CD4-positive, alpha-beta T cell (primary cell): ENCODE results near the gene SETBP1. TPM values are rescaled to one million over a fixed set of nuclear protein-coding genes. Genes with fewer than 3 reads are reported as not detected.

Experiments
- ATAC-seq: fragments of 200-7000 bp; cut with Tn5 transposase; one replicate; pipeline ENCODE4 v1.10.0; 2022; ENCODE audit warnings: mild to moderate bottlenecking; ENCODE audit not compliant: poor library complexity
- CTCF ChIA-PET: fragments of 350-600 bp; sonication (Branson Sonifier 250); formaldehyde crosslinking; loops from one replicate; lab custom pipeline; 2021; ENCODE audit warnings: antibody characterized with exemption, inconsistent platforms; lab: Charles Lee
- POLR2A ChIA-PET: fragments of 350-600 bp; sonication (Branson Sonifier 250); formaldehyde crosslinking; loops from one replicate; lab custom pipeline; 2021; ENCODE audit warnings: antibody characterized with exemption, inconsistent platforms; lab: Charles Lee
- DNase-seq, 14 experiments: peaks; one replicate each; pipeline ENCODE4 v3.0.0-alpha.2; 2013 to 2020; ENCODE audit warnings: mixed read lengths in 2 of 14
- H3K27ac ChIP-seq, 2 donors: one replicate each; pipeline versions ENCODE4 v1.5.1 to v1.7.0; 2013; ENCODE audit warnings: low read length in 2 of 2, low read depth in 1 of 2, mild to moderate bottlenecking in 1 of 2
- H3K27me3 ChIP-seq, 2 experiments: 1 replicate in 1 of 2; 2 replicates in 1 of 2; pipeline versions ENCODE4 v1.6.1 to v1.7.0; 2013; ENCODE audit warnings: low read length in 2 of 2, control low read depth in 1 of 2, mild to moderate bottlenecking in 1 of 2, moderate library complexity in 1 of 2; ENCODE audit not compliant: insufficient read depth in 2 of 2, control insufficient read depth in 1 of 2
- H3K36me3 ChIP-seq: one replicate; pipeline ENCODE4 v1.6.1; 2013; ENCODE audit warnings: low read length, control low read depth; ENCODE audit not compliant: insufficient read depth
- H3K4me1 ChIP-seq: one replicate; pipeline ENCODE4 v1.6.1; 2013; ENCODE audit warnings: low read length, control low read depth; ENCODE audit not compliant: insufficient read depth
- H3K4me3 ChIP-seq: one replicate; pipeline ENCODE4 v1.5.1; 2013; ENCODE audit warnings: mild to moderate bottlenecking, low read length, moderate library complexity
- H3K9me3 ChIP-seq, 2 experiments: 1 replicate in 1 of 2; 2 replicates in 1 of 2; pipeline versions ENCODE4 v1.6.1 to v1.7.0; 2013; ENCODE audit warnings: low read length in 2 of 2, mild to moderate bottlenecking in 2 of 2, control low read depth in 1 of 2, moderate library complexity in 1 of 2; ENCODE audit not compliant: control insufficient read depth in 1 of 2, insufficient read depth in 1 of 2
- H3K27ac Mint-ChIP-seq: one replicate; pipeline ENCODE4 v1.8.0; 2020; ENCODE audit warnings: mixed read lengths
- H3K27me3 Mint-ChIP-seq: one replicate; pipeline ENCODE4 v1.8.0; 2021; ENCODE audit warnings: mixed read lengths
- H3K36me3 Mint-ChIP-seq: one replicate; pipeline ENCODE4 v1.8.0; 2021; ENCODE audit warnings: low read depth, mixed read lengths
- H3K4me1 Mint-ChIP-seq: one replicate; pipeline ENCODE4 v1.8.0; 2021; ENCODE audit warnings: low read depth, mixed read lengths
- H3K4me3 Mint-ChIP-seq: one replicate; pipeline ENCODE4 v1.8.0; 2020; ENCODE audit warnings: mild to moderate bottlenecking, mixed read lengths
- H3K9me3 Mint-ChIP-seq: one replicate; pipeline ENCODE4 v1.8.0; 2020; ENCODE audit warnings: mixed read lengths
- intact Hi-C, 2 experiments: fragments of 100-400 bp; cut with DNase I in 1 of 2; cut with micrococcal nuclease in 1 of 2; formaldehyde crosslinking; loops; one replicate each; pipeline versions ENCODE4 v1.15.1 to v1.9.0; 2023 to 2025; cut with DNase I, micrococcal nuclease
- total RNA-seq, 174 experiments: library from RNA in 2 of 174; stranded (reverse) in 2 of 174; gene quantifications; one replicate each; pipeline ENCODE4 v1.2.3 and lab custom pipeline; 2021 to 2026
- TF ChIP-seq, protein P1 (sequence below): fragments of 200-600 bp; IDR thresholded peaks from one replicate; pipeline ENCODE4 v1.8.0; 2022; ENCODE audit warnings: antibody characterized with exemption, mild to moderate bottlenecking

The SETBP1 gene
- total RNA-seq, 2 experiments from 2014 or later = 0.25 to 0.41 TPM

- no peaks in the 10 kb centered on the region for H3K4me1 Mint-ChIP-seq
These were observed 41.9 kb upstream of the SETBP1 start for GRCh38 chr18:44638811-44639210.

DNA sequence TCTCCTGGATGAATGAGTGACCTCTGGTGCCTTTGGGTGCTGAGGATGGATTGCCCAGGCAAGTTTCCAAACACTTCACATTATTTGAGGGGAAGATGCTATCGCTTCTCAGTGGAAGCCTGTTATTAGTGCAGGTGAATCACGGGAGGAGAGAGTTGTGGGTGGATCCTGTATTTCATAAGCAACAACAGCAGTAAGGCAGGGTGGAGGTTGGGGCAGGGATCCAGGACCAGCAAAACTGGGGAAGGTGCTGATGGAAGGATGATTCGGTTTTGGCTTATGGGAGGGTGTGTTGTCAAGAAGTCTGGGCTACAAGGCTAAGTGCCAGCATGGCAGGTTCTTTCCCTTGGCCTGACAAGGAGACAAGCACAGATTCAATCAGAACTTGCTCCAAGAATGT is 37.7 kb upstream of the SETBP1 start:
- no peaks in the 10 kb centered on the region for H3K27me3 Mint-ChIP-seq
- no peaks in the 10 kb centered on the region for H3K36me3 ChIP-seq
- H3K27ac ChIP-seq = no peak overlapping the region
- intact Hi-C loops = no loop called here
- H3K9me3 ChIP-seq = no peaks in the 10 kb centered on the region
- H3K9me3 Mint-ChIP-seq = no peaks in the 10 kb centered on the region
- H3K27ac Mint-ChIP-seq = no peak overlapping the region
- DNase-seq (no peak), ATAC-seq (no peak)
- no peaks in the 10 kb centered on the region for H3K4me1 ChIP-seq
- no peaks in the 10 kb centered on the region for H3K36me3 Mint-ChIP-seq
- ChIA-PET CTCF (interaction anchor here (0.5 kb wide), 1 partner anchor 15 kb away, joined by 4 read pairs; no protein-coding TSS in a partner anchor), POLR2A (no interaction called here)
- no peaks in the 10 kb centered on the region for H3K4me1 Mint-ChIP-seq
- no peaks in the 10 kb centered on the region for H3K27me3 ChIP-seq
- no peak overlapping the region for H3K4me3 Mint-ChIP-seq
- H3K4me3 ChIP-seq = no peak overlapping the region
- TF ChIP-seq, protein P1, sequence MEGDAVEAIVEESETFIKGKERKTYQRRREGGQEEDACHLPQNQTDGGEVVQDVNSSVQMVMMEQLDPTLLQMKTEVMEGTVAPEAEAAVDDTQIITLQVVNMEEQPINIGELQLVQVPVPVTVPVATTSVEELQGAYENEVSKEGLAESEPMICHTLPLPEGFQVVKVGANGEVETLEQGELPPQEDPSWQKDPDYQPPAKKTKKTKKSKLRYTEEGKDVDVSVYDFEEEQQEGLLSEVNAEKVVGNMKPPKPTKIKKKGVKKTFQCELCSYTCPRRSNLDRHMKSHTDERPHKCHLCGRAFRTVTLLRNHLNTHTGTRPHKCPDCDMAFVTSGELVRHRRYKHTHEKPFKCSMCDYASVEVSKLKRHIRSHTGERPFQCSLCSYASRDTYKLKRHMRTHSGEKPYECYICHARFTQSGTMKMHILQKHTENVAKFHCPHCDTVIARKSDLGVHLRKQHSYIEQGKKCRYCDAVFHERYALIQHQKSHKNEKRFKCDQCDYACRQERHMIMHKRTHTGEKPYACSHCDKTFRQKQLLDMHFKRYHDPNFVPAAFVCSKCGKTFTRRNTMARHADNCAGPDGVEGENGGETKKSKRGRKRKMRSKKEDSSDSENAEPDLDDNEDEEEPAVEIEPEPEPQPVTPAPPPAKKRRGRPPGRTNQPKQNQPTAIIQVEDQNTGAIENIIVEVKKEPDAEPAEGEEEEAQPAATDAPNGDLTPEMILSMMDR = no peak

More at GRCh38 chr18:44638811-44639210, 41.9 kb upstream of the SETBP1 start:
- Mint-ChIP-seq H3K4me3 (no peak overlapping the region), H3K27ac (no peak overlapping the region), H3K36me3 (no peaks in the 10 kb centered on the region), H3K27me3 (no peaks in the 10 kb centered on the region), H3K9me3 (no peaks in the 10 kb centered on the region)
- no peaks in the 10 kb centered on the region for H3K4me1 ChIP-seq
- intact Hi-C loops = no loop called here
- CTCF ChIA-PET = no interaction called here
- TF ChIP-seq, protein P1 = no peak
- POLR2A ChIA-PET = no interaction called here
- no peak overlapping the region for H3K27ac ChIP-seq
- no peak overlapping the region for H3K4me3 ChIP-seq
- H3K27me3 ChIP-seq = no peaks in the 10 kb centered on the region
- ATAC-seq (no peak), DNase-seq (no peak)
- H3K36me3 ChIP-seq = no peaks in the 10 kb centered on the region
- H3K9me3 ChIP-seq = no peaks in the 10 kb centered on the region

GRCh38 chr18:44651478-44651877 is 29.2 kb upstream of the SETBP1 start:
- DNase-seq = no peak
- intact Hi-C loops = loop anchor here in 1 of 2 experiments (10.0 kb wide), 1 partner anchor 57 kb away; no protein-coding TSS in a partner anchor

More at GRCh38 chr18:44651478-44651877, 29.2 kb upstream of the SETBP1 start:
- H3K36me3 Mint-ChIP-seq = no peaks in the 10 kb centered on the region
- H3K9me3 Mint-ChIP-seq = no peaks in the 10 kb centered on the region
- Histone ChIP-seq H3K27ac (no peak overlapping the region), H3K27me3 (peaks cover 0 to 4% of the 10 kb centered on the region in 2 experiments), H3K4me3 (no peak overlapping the region), H3K4me1 (no peaks in the 10 kb centered on the region), H3K36me3 (no peaks in the 10 kb centered on the region), H3K9me3 (no peaks in the 10 kb centered on the region)
- no peaks in the 10 kb centered on the region for H3K4me1 Mint-ChIP-seq
- H3K27me3 Mint-ChIP-seq = no peaks in the 10 kb centered on the region
- no peak for ATAC-seq
- ChIA-PET CTCF (no interaction called here), POLR2A (no interaction called here)
- H3K27ac Mint-ChIP-seq = no peak overlapping the region
- TF ChIP-seq, protein P1 = no peak
- no peak overlapping the region for H3K4me3 Mint-ChIP-seq
